Measurements from ENCODE around the gene RNPEPL1.
A peak's percentile ranks its signal among the peaks of the same experiment; 100 is the strongest.

The RNPEPL1 gene

GRCh38 chr2:240566203-240567136 lies 1.8 kb upstream of the RNPEPL1 start:
- peak; percentile 80 for DNase-seq

GRCh38 chr2:240567137-240567871 lies 980 bp upstream of the RNPEPL1 start:
- DNase-seq: peak; percentile 6

GRCh38 chr2:240568678-240569522 lies 616 bp downstream of the RNPEPL1 start:
- peak; percentile 63 for DNase-seq

- no peak for DNase-seq
Measured at GRCh38 chr2:240569523-240569997, 1.3 kb downstream of the RNPEPL1 start.

- no peak for DNase-seq
Measured at GRCh38 chr2:240569998-240570530, 1.8 kb downstream of the RNPEPL1 start.

- DNase-seq: no peak
Measured at GRCh38 chr2:240570531-240571313, 2.4 kb downstream of the RNPEPL1 start.

- DNase-seq: no peak
Measured at GRCh38 chr2:240571314-240571973, 3.2 kb downstream of the RNPEPL1 start.

GRCh38 chr2:240572141-240573031 lies 4.1 kb downstream of the RNPEPL1 start:
- DNase-seq: no peak

- DNase-seq: no peak
Measured at GRCh38 chr2:240573071-240573515, 4.8 kb downstream of the RNPEPL1 start.

GRCh38 chr2:240573516-240574385 lies 5.5 kb downstream of the RNPEPL1 start:
- DNase-seq: no peak

GRCh38 chr2:240574386-240575100 lies 6.3 kb downstream of the RNPEPL1 start:
- no peak for DNase-seq

- DNase-seq: no peak
Measured at GRCh38 chr2:240575101-240575965, 7.0 kb downstream of the RNPEPL1 start.

GRCh38 chr2:240576036-240576435 lies 7.8 kb downstream of the RNPEPL1 start:
- DNase-seq: no peak

- no peak for DNase-seq
Measured at GRCh38 chr2:240576436-240577205, 8.3 kb downstream of the RNPEPL1 start.

GRCh38 chr2:240577281-240578109 lies 9.2 kb downstream of the RNPEPL1 start:
- DNase-seq: no peak

- DNase-seq: no peak
Measured at GRCh38 chr2:240578110-240578450, 9.8 kb downstream of the RNPEPL1 start.

Data from NCI-H2029 (cell line).